GM19238 (cell line): Measurements from ENCODE around the gene ANKRD9.

Experiments
- DNase-seq: peaks from one replicate; pipeline ENCODE4 v3.0.0; 2011; ENCODE audit warnings: low spot score; ENCODE audit not compliant: insufficient read length

The ANKRD9 gene

GRCh38 chr14:102479107-102479506 is 30.5 kb downstream of the ANKRD9 start:
- no peak for DNase-seq

DNA sequence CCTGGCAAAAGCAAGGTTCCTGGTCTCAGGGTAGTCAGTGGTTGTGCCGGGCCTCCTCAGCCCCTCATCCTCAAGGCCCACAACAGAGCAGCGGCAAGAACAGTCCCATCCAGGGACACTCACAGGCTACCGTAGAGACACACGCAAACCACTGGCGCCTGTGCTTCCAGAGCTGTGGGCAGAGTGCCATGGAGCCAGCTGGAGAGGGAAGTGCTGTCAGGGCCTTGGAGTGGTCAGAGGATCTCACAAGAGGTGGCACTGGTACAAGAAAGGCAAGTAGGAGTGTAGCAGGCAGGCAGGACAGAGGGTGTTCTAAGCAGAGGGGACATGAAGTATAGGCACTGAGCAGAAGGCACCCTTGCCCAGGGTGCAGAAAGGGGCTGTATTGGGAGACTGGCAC is 34.6 kb downstream of the ANKRD9 start:
- DNase-seq: no peak

DNA sequence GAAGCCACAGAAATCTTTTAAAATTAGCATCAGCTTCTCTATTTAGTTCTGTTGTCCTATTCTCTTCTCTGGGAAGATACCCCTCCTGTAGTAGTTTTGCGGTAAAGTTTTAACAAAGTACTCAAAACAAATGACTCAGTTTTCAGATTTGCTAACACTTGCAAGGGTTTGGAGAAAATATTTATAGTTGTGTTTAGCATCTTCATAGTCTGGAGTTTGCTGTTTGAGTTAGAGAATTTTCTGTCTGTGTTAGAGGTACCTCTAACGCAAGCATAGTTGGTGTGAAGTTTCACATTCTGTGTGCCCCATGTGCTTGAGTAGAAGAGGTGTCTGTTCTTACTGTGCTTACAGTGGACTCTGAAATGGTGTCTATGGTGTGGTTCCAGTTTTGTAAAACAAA is 36.0 kb downstream of the ANKRD9 start:
- no peak for DNase-seq

GRCh38 chr14:102472791-102473150 is 36.8 kb downstream of the ANKRD9 start:
- DNase-seq: no peak

- DNase-seq: no peak
These were observed 37.4 kb downstream of the ANKRD9 start for GRCh38 chr14:102471921-102472790.

DNA sequence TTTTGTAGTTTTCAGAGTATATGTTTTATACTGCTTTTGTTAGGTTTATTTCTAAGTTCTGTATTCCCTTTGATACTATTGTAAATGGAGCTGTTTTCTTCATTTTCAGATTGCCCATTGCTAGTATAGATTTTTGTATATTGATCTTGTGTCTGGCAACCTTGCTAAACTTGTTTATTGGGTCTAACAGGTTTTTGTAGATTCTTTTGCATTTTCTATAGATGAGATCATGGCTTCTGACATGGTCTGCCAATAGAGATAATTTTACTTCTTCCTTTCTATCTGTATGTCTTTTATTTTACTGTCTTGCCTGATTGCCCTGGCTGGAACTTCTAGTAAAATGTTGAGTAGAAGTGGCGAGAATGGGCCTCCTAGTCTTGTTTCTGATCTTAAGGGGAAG is 40.3 kb downstream of the ANKRD9 start:
- no peak for DNase-seq

DNA sequence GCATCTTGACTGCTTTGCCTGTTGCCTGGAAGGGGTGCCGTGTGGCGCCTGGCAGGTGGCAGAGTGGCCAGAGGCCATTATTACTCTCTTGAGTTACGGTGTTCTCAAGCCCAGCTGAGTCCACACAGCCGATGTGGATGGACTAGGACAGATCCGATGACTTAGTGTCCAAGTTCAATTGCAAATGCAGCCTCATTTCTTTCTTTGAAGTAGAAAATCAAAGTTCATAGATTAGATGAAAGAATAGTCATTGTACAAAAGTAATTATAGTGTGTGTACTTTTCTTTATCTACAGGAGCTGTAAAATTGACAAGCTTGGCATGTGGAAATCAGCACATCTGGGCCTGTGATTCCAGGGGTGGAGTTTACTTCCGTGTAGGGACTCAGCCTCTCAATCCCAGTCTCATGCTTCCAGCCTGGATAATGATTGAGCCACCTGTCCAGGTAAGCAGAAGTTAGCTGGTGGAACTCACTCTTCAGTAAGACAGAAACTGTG is 44.7 kb downstream of the ANKRD9 start:
- no peak for DNase-seq

DNA sequence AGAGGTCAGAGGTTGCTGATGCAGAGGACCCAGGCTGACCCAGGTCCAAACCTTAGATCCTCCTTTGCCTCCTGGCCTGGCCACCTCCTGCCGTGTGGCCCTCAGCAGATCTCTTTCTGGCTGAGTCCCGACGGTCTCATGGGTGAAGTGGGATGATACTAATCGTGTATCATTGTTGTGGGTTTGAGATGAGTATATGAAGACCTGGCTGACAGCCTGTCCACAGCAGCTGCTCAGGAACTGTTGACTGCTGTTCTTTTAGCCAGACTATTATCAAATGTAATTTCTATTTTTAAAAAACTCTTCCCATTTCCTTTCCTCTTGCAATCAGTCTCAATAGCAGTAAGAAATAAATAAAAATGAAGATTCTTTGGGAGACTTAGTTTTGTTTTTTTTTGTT is 45.6 kb downstream of the ANKRD9 start:
- no peak for DNase-seq

GRCh38 chr14:102462391-102462790 is 47.2 kb downstream of the ANKRD9 start:
- DNase-seq: no peak

DNA sequence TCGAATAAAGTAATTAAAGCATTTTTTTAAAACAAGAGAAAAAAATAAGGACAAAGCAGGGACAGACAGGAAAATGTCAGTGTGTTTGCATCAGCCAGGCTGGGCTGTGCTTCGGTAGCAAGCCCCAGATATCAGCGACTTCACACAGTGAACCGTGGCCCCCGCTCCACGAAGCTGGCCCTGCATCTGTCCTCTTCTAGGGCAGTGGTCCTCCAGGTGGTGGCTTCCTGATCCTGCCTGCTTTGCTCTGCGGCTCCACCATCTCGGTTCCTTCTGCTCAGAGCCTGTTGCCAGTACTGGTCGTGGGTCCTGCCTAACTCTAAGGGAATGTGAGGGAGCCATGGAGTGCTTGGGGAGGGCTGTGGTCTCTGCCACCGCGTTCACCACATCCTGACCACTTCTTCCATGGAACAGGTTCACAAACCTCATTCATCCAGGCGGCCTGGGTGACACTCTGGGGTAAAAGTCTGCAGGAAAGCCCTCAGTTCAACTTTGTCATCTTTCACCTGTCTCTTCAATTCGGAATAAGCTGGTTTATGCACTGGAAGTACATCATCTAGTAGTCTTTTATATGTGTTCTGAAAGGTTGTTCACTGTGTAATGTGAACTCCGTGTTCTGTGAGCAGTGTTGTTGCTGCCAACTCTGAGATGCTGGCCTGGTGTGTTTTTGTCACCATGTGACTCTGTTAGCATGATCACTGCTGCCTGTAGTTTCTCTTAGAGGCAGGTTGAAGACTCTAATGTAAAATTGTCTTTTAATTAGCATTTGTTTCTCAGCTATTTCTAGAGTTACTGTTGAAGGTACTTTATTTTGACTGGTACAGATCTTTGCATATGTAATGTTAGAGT is 47.9 kb downstream of the ANKRD9 start:
- DNase-seq: no peak

- no peak for DNase-seq
These were observed 52.1 kb downstream of the ANKRD9 start for GRCh38 chr14:102457509-102457908.

DNA sequence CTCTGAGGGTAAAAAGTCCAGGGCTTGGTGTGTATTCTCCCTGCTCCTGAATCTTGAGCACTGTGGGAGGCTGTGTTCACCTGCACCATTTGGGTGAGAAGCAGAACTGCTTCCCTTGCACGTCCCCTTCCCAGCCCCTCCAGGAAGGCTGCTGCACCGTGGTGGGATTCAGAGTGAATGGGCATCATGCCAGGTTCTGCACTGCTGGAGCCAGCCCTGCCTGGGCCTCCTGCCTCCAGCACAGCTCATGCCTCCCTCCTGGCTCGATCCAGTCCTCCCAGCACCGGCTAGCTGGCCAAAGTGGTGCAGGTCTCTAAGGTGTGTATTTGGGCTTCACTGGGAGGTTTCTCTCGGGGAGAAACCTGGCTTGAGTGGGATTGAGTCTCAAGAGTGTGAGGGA is 54.9 kb downstream of the ANKRD9 start:
- DNase-seq: no peak

DNA sequence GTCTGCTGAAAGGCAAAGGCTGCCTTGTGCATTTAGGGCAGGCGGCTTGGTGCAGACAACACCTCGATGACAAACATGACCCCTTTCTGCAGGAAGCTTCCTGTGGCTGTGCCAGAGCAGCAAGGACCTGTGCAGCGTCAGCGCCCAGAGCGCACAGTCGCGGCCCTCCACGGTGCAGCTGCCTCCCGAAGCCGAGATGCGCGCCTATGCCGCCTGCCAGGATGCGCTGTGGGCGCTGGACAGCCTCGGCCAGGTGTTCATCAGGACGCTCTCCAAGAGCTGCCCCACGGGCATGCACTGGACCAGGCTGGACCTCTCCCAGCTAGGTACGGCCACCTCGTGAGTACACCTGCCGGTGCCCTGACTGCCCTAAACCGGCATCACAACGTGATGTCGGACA is 57.3 kb downstream of the ANKRD9 start:
- DNase-seq: no peak
